Sigmoid colon (tissue), 7 donors: ENCODE data around the gene PTGDS. TPM values are rescaled to one million over a fixed set of nuclear protein-coding genes. Genes with fewer than 3 reads are reported as not detected.

Experiments used
- DNase-seq: peaks from one replicate; pipeline ENCODE4 v3.0.0-alpha.2; 2019
- H3K27ac ChIP-seq, 4 donors: fragments of 200-600 bp; sonication (generic); one replicate each; pipeline ENCODE4 v1.5.1; 2016 to 2019; ENCODE audit warnings: mild to moderate bottlenecking in 1 of 4
- H3K27me3 ChIP-seq, 3 donors: fragments of 200-600 bp; sonication (generic); one replicate each; pipeline ENCODE4 v1.5.1; 2019; ENCODE audit warnings: mild to moderate bottlenecking in 1 of 3
- H3K36me3 ChIP-seq, 4 donors: fragments of 200-600 bp; sonication (generic); one replicate each; pipeline ENCODE4 v1.5.1; 2016 to 2019
- H3K4me1 ChIP-seq, 4 donors: fragments of 200-600 bp; sonication (generic); one replicate each; pipeline ENCODE4 v1.5.1; 2017 to 2019
- H3K4me3 ChIP-seq, 4 donors: fragments of 200-600 bp; sonication (generic); one replicate each; pipeline ENCODE4 v1.5.1; 2017 to 2019; ENCODE audit warnings: mild to moderate bottlenecking in 2 of 4, moderate library complexity in 1 of 4
- H3K9me3 ChIP-seq, 4 donors: fragments of 200-600 bp in 3 of 4; sonication (generic) in 3 of 4; one replicate each; pipeline versions ENCODE4 v1.5.1 to v1.6.1; 2013 to 2019
- EP300 ChIP-seq, 4 donors: sonication (generic); formaldehyde crosslinking; IDR thresholded peaks; one replicate each; pipeline ENCODE4 v1.6.1; 2017; ENCODE audit warnings: antibody characterized with exemption in 4 of 4
- POLR2A ChIP-seq, 2 donors: fragments of 450-650 bp; IDR thresholded peaks; one replicate each; pipeline ENCODE4 v1.6.1; 2016; ENCODE audit warnings: antibody characterized with exemption in 2 of 2, mild to moderate bottlenecking in 2 of 2, moderate library complexity in 2 of 2
- POLR2AphosphoS5 ChIP-seq, 4 donors: sonication (generic); formaldehyde crosslinking; IDR thresholded peaks; one replicate each; pipeline ENCODE4 v1.6.1; 2017; ENCODE audit warnings: antibody characterized with exemption in 4 of 4
- WGBS, 2 donors: extraction: QIAGEN DNeasy Blood & Tissue Kit; methylation state at CpG; one replicate each; pipeline ENCODE4 v1.1.7; 2013; 5-methylcytosine and 5-hydroxymethylcytosine counted together
- intact Hi-C: fragments of 100-400 bp; cut with DNase I; formaldehyde crosslinking; loops from one replicate; pipeline ENCODE4 v1.15.1; 2023
- polyA plus RNA-seq, 3 donors: library from polyadenylated mRNA; stranded (reverse); fragments of 200-250 nt; gene quantifications; one replicate each; pipeline ENCODE4 v1.2.3, GENCODE V29; 2013
- total RNA-seq, 4 donors: library from RNA; depleted of rRNA; stranded (reverse); fragments of >200 nt; gene quantifications; one replicate each; pipeline ENCODE4 v1.1.0, GENCODE V29; 2016
- TF ChIP-seq, protein P1 (sequence below), 4 experiments: fragments of 450-650 bp in 3 of 4; fragments of 200-600 bp in 1 of 4; IDR thresholded peaks; one replicate each; pipeline ENCODE4 v1.5.1; 2016 to 2019; ENCODE audit warnings: antibody characterized with exemption in 4 of 4, mild to moderate bottlenecking in 3 of 4, moderate library complexity in 2 of 4
- donor health status: healthy with polysubstance abuse.
- donor health status: Bipolar disorder and iron deficiency.
- donor health status: healthy.

The PTGDS gene
- total and polyA plus RNA-seq, 7 donors, result 8.3 to 218 (median 28.5) TPM

DNA sequence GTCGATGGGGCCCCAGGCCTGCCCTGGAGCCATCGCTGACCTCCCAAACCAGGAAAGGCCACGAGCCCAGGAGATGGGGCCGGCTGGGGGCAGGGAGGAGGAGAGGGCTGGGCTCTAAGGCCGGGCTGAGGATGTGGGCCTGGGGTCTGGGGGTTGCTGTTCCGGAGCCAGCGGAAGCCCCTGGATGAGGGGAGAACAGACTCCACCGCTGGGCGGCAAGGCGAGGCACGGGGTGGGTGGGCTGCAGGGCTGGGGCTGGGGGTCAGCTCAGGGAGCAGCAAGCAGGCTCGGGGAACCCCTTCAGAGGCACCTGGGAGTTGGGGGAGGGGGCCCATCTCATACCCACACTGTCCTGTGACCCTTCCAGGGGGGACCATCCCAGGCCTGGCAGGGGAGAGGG lies 13.6 kb upstream of the PTGDS start:
- 84 to 88% methylated on average over 12 of the region's 12 CpGs for WGBS, 2 donors
- Histone ChIP-seq H3K9me3 (no peaks in the 10 kb centered on the region), H3K4me1 (peaks cover 0 to 5% (median 3%) of the 10 kb centered on the region in 4 donors), H3K4me3 (no peak overlapping the region), H3K36me3 (no peaks in the 10 kb centered on the region), H3K27ac (no peak overlapping the region), H3K27me3 (peaks cover 0 to 15% (median 0%) of the 10 kb centered on the region in 3 donors)
- TF ChIP-seq EP300 (IDR thresholded peaks at IDR 0.05), result no peak
- no peak for TF ChIP-seq POLR2AphosphoS5 (IDR thresholded peaks at IDR 0.05)
- no peak for TF ChIP-seq POLR2A (IDR thresholded peaks at IDR 0.05)
- DNase-seq, result no peak
- intact Hi-C loops, result no loop called here

DNA sequence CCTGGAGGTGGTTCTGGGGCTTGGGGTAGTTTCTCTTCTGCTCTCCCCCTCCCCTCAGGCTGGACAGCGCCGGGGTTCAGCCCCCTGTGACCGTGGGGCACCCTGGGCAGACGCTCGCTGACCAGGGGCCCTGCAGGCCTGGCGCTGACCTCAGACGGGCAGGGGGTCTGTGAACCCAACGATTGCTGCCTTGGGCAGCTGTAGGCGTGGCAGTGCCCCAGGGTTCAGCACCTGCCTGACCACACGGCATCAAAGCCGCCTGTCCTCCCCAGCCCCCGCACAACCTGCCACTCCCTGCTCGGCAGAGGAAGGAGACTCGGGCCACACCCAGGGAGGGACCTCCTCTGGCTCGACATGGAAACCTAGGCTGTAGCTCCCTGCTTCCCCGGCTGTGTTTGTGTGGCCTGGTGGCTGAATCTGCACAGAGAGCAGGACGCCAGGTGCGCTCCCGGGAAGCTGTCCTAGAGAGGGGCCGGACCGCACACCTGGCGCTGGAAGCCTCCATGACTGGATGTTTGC lies 13.1 kb upstream of the PTGDS start:
- TF ChIP-seq, protein P1, sequence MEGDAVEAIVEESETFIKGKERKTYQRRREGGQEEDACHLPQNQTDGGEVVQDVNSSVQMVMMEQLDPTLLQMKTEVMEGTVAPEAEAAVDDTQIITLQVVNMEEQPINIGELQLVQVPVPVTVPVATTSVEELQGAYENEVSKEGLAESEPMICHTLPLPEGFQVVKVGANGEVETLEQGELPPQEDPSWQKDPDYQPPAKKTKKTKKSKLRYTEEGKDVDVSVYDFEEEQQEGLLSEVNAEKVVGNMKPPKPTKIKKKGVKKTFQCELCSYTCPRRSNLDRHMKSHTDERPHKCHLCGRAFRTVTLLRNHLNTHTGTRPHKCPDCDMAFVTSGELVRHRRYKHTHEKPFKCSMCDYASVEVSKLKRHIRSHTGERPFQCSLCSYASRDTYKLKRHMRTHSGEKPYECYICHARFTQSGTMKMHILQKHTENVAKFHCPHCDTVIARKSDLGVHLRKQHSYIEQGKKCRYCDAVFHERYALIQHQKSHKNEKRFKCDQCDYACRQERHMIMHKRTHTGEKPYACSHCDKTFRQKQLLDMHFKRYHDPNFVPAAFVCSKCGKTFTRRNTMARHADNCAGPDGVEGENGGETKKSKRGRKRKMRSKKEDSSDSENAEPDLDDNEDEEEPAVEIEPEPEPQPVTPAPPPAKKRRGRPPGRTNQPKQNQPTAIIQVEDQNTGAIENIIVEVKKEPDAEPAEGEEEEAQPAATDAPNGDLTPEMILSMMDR (IDR thresholded peaks at IDR 0.05), result no peak
- TF ChIP-seq POLR2AphosphoS5 (IDR thresholded peaks at IDR 0.05) (no peak), POLR2A (IDR thresholded peaks at IDR 0.05) (no peak), EP300 (IDR thresholded peaks at IDR 0.05) (no peak)
- no peak overlapping the region for H3K4me3 ChIP-seq
- no peak for DNase-seq
- H3K4me1 ChIP-seq, result peaks cover 0 to 5% (median 3%) of the 10 kb centered on the region in 4 donors
- H3K27ac ChIP-seq, result no peak overlapping the region
- no peaks in the 10 kb centered on the region for H3K36me3 ChIP-seq
- 16 to 64% methylated on average over 22 of the region's 22 CpGs for WGBS, 2 donors
- no peaks in the 10 kb centered on the region for H3K9me3 ChIP-seq
- intact Hi-C loops, result no loop called here
- H3K27me3 ChIP-seq, result peaks cover 0 to 19% (median 0%) of the 10 kb centered on the region in 3 donors

DNA sequence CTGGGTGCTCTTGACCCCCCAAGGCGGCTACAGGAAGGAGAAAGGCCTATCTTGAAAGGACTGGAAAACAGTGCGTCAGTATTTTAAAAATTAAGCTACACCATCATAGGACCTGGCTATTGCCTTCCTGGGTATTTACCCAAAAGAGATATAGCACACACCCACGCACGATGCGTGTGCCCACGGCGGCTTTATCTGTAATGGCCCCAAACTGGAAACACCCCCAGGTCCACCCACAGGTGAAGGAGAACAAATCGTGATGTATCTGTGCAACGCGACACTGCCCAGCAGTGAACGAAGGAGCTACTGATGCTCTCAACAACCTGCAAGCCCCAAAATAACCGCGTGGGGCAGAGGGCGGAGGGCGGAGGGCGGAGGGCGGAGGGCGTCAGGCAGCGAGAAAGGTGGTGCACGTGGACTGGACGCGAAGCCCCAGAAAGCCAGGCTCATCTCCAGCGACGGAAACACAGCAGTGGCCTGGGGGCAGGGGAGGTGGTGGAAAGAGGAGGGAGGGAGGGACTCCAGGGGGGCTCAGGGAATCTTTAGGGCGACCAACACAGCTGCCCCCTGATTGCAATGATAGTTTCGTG lies 12.4 kb upstream of the PTGDS start:
- no peak for DNase-seq
- Histone ChIP-seq H3K4me3 (no peak overlapping the region), H3K36me3 (no peaks in the 10 kb centered on the region), H3K9me3 (no peaks in the 10 kb centered on the region), H3K27me3 (peaks cover 0 to 21% (median 0%) of the 10 kb centered on the region in 3 donors), H3K27ac (no peak overlapping the region), H3K4me1 (peaks cover 0 to 5% (median 3%) of the 10 kb centered on the region in 4 donors)
- 69 to 84% methylated on average over 26 of the region's 26 CpGs for whole genome bisulfite sequencing, 2 donors
- intact Hi-C loops, result no loop called here
- TF ChIP-seq, protein P1 (IDR thresholded peaks at IDR 0.05), result no peak
- TF ChIP-seq POLR2A (IDR thresholded peaks at IDR 0.05) (no peak), EP300 (IDR thresholded peaks at IDR 0.05) (no peak), POLR2AphosphoS5 (IDR thresholded peaks at IDR 0.05) (no peak)

DNA sequence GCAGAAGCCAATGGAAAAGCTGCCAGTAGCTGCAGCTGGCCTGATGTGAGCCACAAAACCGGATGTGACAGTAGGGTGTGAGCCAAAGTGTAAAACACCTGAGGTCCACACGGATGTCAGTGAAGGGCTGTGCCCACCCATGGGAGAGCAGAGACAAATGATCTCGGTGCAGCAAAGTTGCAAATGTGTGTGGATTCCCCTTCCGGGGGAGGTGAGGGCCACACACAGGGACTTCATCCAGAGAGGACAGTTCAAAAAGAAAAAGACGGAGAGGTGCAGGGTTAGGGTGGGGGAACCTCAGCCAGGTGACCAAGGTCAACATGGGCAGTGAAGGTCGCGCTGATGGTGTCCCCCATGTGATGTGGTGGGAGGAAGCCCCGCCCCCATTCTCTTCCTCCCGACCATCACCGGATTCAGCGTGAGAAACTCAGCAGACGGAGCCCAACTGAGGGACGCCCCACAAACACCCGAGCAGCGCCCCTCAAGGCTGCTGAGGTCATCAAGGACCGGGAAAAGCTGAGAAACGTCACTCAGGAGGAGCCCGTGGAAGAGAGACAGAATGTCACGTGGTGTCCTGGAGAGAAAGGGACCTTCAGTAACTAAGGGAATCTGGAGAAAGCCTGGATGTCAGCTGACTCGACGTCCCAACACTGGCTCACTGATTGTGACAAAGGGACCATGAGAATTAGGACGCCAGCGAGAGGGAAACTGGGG lies 11.4 kb upstream of the PTGDS start:
- DNase-seq, result no peak
- no peak for TF ChIP-seq POLR2A (IDR thresholded peaks at IDR 0.05)
- TF ChIP-seq POLR2AphosphoS5 (IDR thresholded peaks at IDR 0.05), result no peak
- TF ChIP-seq, protein P1 (IDR thresholded peaks at IDR 0.05), result no peak
- no peaks in the 10 kb centered on the region for H3K36me3 ChIP-seq
- intact Hi-C loops, result no loop called here
- 34 to 63% methylated on average over 23 of the region's 23 CpGs for WGBS, 2 donors
- peaks cover 0 to 5% (median 3%) of the 10 kb centered on the region in 4 donors for H3K4me1 ChIP-seq
- no peaks in the 10 kb centered on the region for H3K9me3 ChIP-seq
- H3K27ac ChIP-seq, result no peak overlapping the region
- no peak overlapping the region for H3K4me3 ChIP-seq
- H3K27me3 ChIP-seq, result peaks cover 0 to 21% (median 0%) of the 10 kb centered on the region in 3 donors
